IMR-90 (cell line): ENCODE measurements around the gene PTPN4. TPM values are rescaled to one million over a fixed set of nuclear protein-coding genes. Genes with fewer than 3 reads are reported as not detected.

Experiments
- ATAC-seq: fragments of 200-7000 bp; cut with Tn5 transposase; 2 replicates; pipeline ENCODE4 v1.9.1; 2020; ENCODE audit warnings: low read depth, mild to moderate bottlenecking, moderate library complexity
- BruUV-seq: library from RNA; stranded (reverse); fragments of 400-500 nt; replicated peaks from 2 replicates; lab custom pipeline; 2021; lab: Mats Ljungman, UMichigan
- CTCF ChIA-PET: fragments of 300-600 bp; formaldehyde crosslinking; extraction: SDS; loops from one replicate; lab custom pipeline; 2021; ENCODE audit warnings: antibody characterized with exemption; lab: Yijun Ruan, JAX
- POLR2A ChIA-PET: fragments of 300-600 bp; sonication (Branson Sonifier 250); formaldehyde crosslinking; loops from one replicate; lab custom pipeline; 2022; ENCODE audit warnings: antibody characterized with exemption; ENCODE audit not compliant: unreplicated experiment; lab: Charles Lee
- DNase-seq: peaks from one replicate; pipeline ENCODE4 v3.0.0; 2013
- H2AFZ ChIP-seq: replicated peaks from 2 replicates; pipeline ENCODE3; 2013; ENCODE audit warnings: low read length, mild to moderate bottlenecking; ENCODE audit not compliant: poor library complexity
- H2AK5ac ChIP-seq: 2 replicates; pipeline ENCODE4 v1.6.1; 2013; ENCODE audit warnings: low read depth, low read length, inconsistent platforms
- H2AK9ac ChIP-seq: replicated peaks from 2 replicates; pipeline ENCODE3; 2013; ENCODE audit warnings: mild to moderate bottlenecking, low read depth, low read length, moderate library complexity; ENCODE audit not compliant: poor library complexity
- H2BK120ac ChIP-seq: 2 replicates; pipeline ENCODE4 v1.6.1; 2013; ENCODE audit warnings: low read depth, low read length, inconsistent platforms
- H2BK15ac ChIP-seq: 3 replicates; pipeline ENCODE4 v1.6.1; 2013; ENCODE audit warnings: low read depth, low read length, inconsistent platforms
- H2BK20ac ChIP-seq: 2 replicates; pipeline ENCODE4 v1.6.1; 2013; ENCODE audit warnings: low read depth, mild to moderate bottlenecking, inconsistent platforms, low read length, moderate library complexity
- H2BK5ac ChIP-seq: 2 replicates; pipeline ENCODE4 v1.6.1; 2013; ENCODE audit warnings: mild to moderate bottlenecking, low read depth, low read length, inconsistent platforms; ENCODE audit not compliant: poor library complexity, severe bottlenecking
- H3K14ac ChIP-seq: replicated peaks from 2 replicates; pipeline ENCODE4 v1.6.1; 2013; ENCODE audit warnings: low read depth, low read length, inconsistent platforms
- H3K18ac ChIP-seq: 2 replicates; pipeline ENCODE4 v1.6.1; 2013; ENCODE audit warnings: low read depth, low read length, control low read depth
- H3K23ac ChIP-seq: 2 replicates; pipeline ENCODE4 v1.6.1; 2013; ENCODE audit warnings: low read depth, low read length, inconsistent platforms
- H3K27ac ChIP-seq: 2 replicates; pipeline ENCODE4 v1.5.1; 2013; ENCODE audit warnings: mild to moderate bottlenecking, control low read depth, low read length; ENCODE audit not compliant: insufficient read depth
- H3K27me3 ChIP-seq: 2 replicates; pipeline ENCODE4 v1.6.1; 2013; ENCODE audit warnings: low read length; ENCODE audit not compliant: control insufficient read depth, insufficient read depth
- H3K36me3 ChIP-seq: 2 replicates; pipeline ENCODE4 v1.6.1; 2013; ENCODE audit warnings: low read length, mixed read lengths; ENCODE audit not compliant: control insufficient read depth, insufficient read depth
- H3K4ac ChIP-seq: 2 replicates; pipeline ENCODE4 v1.6.1; 2013; ENCODE audit warnings: low read depth, low read length, inconsistent platforms
- H3K4me1 ChIP-seq: 2 replicates; pipeline ENCODE4 v1.6.1; 2013; ENCODE audit warnings: low read length, mixed read lengths; ENCODE audit not compliant: control insufficient read depth, insufficient read depth
- H3K4me2 ChIP-seq: 2 replicates; pipeline ENCODE4 v1.6.1; 2013; ENCODE audit warnings: low read depth, mild to moderate bottlenecking, control low read depth, low read length, moderate library complexity
- H3K4me3 ChIP-seq: 2 replicates; pipeline ENCODE4 v1.5.1; 2013; ENCODE audit warnings: low read depth, mild to moderate bottlenecking, control low read depth, low read length, moderate library complexity; ENCODE audit not compliant: insufficient read depth
- H3K56ac ChIP-seq: 2 replicates; pipeline ENCODE4 v1.6.1; 2013; ENCODE audit warnings: low read length, inconsistent platforms; ENCODE audit not compliant: insufficient read depth; ENCODE audit errors: extremely low read depth
- H3K79me1 ChIP-seq, 2 experiments: 2 replicates each; pipeline ENCODE4 v1.6.1; 2013; ENCODE audit warnings: low read length in 2 of 2, inconsistent platforms in 1 of 2, low read depth in 1 of 2
- H3K9ac ChIP-seq: 2 replicates; pipeline ENCODE4 v1.6.1; 2013; ENCODE audit warnings: low read depth, low read length, control low read depth
- H3K9me1 ChIP-seq: 2 replicates; pipeline ENCODE4 v1.6.1; 2013; ENCODE audit warnings: low read length, inconsistent platforms; ENCODE audit not compliant: insufficient read depth
- H3K9me3 ChIP-seq: 2 replicates; pipeline ENCODE4 v1.6.1; 2013; ENCODE audit warnings: low read length; ENCODE audit not compliant: control insufficient read depth, insufficient read depth
- H4K20me1 ChIP-seq: 2 replicates; pipeline ENCODE4 v1.6.1; 2013; ENCODE audit warnings: low read length, inconsistent platforms; ENCODE audit not compliant: insufficient read depth
- H4K5ac ChIP-seq: 2 replicates; pipeline ENCODE4 v1.6.1; 2013; ENCODE audit warnings: mild to moderate bottlenecking, low read depth, low read length, control low read depth
- H4K8ac ChIP-seq, 2 experiments: 2 replicates each; pipeline ENCODE4 v1.6.1; 2013; ENCODE audit warnings: low read depth in 2 of 2, low read length in 2 of 2, control low read depth in 1 of 2, inconsistent platforms in 1 of 2
- H4K91ac ChIP-seq: 2 replicates; pipeline ENCODE4 v1.6.1; 2013; ENCODE audit warnings: low read depth, low read length, inconsistent platforms; ENCODE audit not compliant: insufficient read depth
- BHLHE40 ChIP-seq: fragments of 150-350 bp; IDR thresholded peaks from 2 replicates; pipeline ENCODE4 v1.6.1; 2016; ENCODE audit warnings: mild to moderate bottlenecking, low read depth, low read length
- CEBPB ChIP-seq: IDR thresholded peaks from 2 replicates; pipeline ENCODE4 v1.6.1; 2012; ENCODE audit warnings: low read depth, low read length, improper control_type of control experiment
- CHD1 ChIP-seq: IDR thresholded peaks from 2 replicates; pipeline ENCODE4 v1.6.1; 2012; ENCODE audit warnings: low read depth, low read length, improper control_type of control experiment
- FOS ChIP-seq: fragments of 150-350 bp; IDR thresholded peaks from 2 replicates; pipeline ENCODE4 v1.6.1; 2016; ENCODE audit warnings: low read depth, low read length
- MAFK ChIP-seq: IDR thresholded peaks from 2 replicates; pipeline ENCODE4 v1.6.1; 2012; ENCODE audit warnings: low read depth, low read length, improper control_type of control experiment
- MAZ ChIP-seq: IDR thresholded peaks from 2 replicates; pipeline ENCODE4 v1.6.1; 2012; ENCODE audit warnings: low read depth, mild to moderate bottlenecking, low read length, improper control_type of control experiment, moderate library complexity, borderline replicate concordance
- MXI1 ChIP-seq: IDR thresholded peaks from 2 replicates; pipeline ENCODE4 v1.6.1; 2012; ENCODE audit warnings: low read depth, mild to moderate bottlenecking, low read length, moderate library complexity, borderline replicate concordance
- NFE2L2 ChIP-seq: fragments of 150-350 bp; IDR thresholded peaks from 2 replicates; pipeline ENCODE4 v1.6.1; 2016; ENCODE audit warnings: low read depth, mild to moderate bottlenecking, low read length
- POLR2A ChIP-seq: IDR thresholded peaks from 2 replicates; pipeline ENCODE4 v1.6.1; 2012; ENCODE audit warnings: mild to moderate bottlenecking, low read depth, low read length
- RAD21 ChIP-seq: IDR thresholded peaks from 2 replicates; pipeline ENCODE4 v1.6.1; 2012; ENCODE audit warnings: low read length, improper control_type of control experiment
- RCOR1 ChIP-seq: IDR thresholded peaks from 2 replicates; pipeline ENCODE4 v1.6.1; 2012; ENCODE audit warnings: mild to moderate bottlenecking, low read length, improper control_type of control experiment; ENCODE audit not compliant: insufficient replicate concordance
- RFX5 ChIP-seq: IDR thresholded peaks from 2 replicates; pipeline ENCODE4 v1.8.0; 2012; ENCODE audit warnings: low read depth, mild to moderate bottlenecking, low read length, moderate library complexity
- SMC3 ChIP-seq: fragments of 150-350 bp; IDR thresholded peaks from 2 replicates; pipeline ENCODE4 v1.6.1; 2016; ENCODE audit warnings: low read depth, mild to moderate bottlenecking, antibody characterized with exemption, low read length, moderate library complexity
- USF2 ChIP-seq: fragments of 150-350 bp; IDR thresholded peaks from 2 replicates; pipeline ENCODE4 v1.6.1; 2017; ENCODE audit warnings: mild to moderate bottlenecking, antibody characterized with exemption, low read length, low read depth
- WGBS, 2 experiments: methylation state at CpG; one replicate each; pipeline versions ENCODE4 v1.1.5 to v1.1.7; 2013; ENCODE audit warnings: missing lambda C conversion rate in 2 of 2; ENCODE audit not compliant: insufficient read length in 1 of 2; ENCODE audit errors: extremely low coverage in 2 of 2; 5-methylcytosine and 5-hydroxymethylcytosine counted together
- dilution Hi-C: fragments of 300-500 bp; cut with HindIII; formaldehyde crosslinking; loops from one replicate; pipeline ENCODE4 v1.14.3; 2018; ENCODE audit warnings: low sequenced_read_pairs; ENCODE audit not compliant: unreplicated experiment
- in situ Hi-C: fragments of 300-500 bp; cut with MboI; formaldehyde crosslinking; loops from 3 replicates; pipeline ENCODE4 v1.14.3; 2019; ENCODE audit warnings: low sequenced_read_pairs, inconsistent platforms, mixed read lengths
- intact Hi-C: fragments of 100-400 bp; cut with micrococcal nuclease; formaldehyde crosslinking; loops from 2 replicates; pipeline ENCODE4 v1.10.0; 2022
- polyA plus RNA-seq, 3 experiments: library from polyadenylated mRNA; depleted of rRNA; stranded (reverse); fragments of >200 nt; gene quantifications; 2 replicates each; pipeline ENCODE4 v1.2.3, GENCODE V29; 2012; ENCODE audit warnings: low replicate concordance in 1 of 3
- total RNA-seq: library from RNA; depleted of rRNA; stranded (reverse); fragments of >200 nt; gene quantifications from 2 replicates; pipeline ENCODE4 v1.2.3, GENCODE V29; 2012
- TF ChIP-seq, protein P1 (sequence below): conservative IDR thresholded peaks from 2 replicates; pipeline ENCODE4 v1.5.1; 2012; ENCODE audit warnings: mild to moderate bottlenecking, low read depth, low read length, improper control_type of control experiment
- TF ChIP-seq, protein P2 (sequence below): fragments of 150-350 bp; IDR thresholded peaks from 2 replicates; pipeline ENCODE4 v1.6.1; 2016; ENCODE audit warnings: low read depth, mild to moderate bottlenecking, low read length, moderate library complexity, borderline replicate concordance

The PTPN4 gene
- total and polyA plus RNA-seq, 2 of the 4 experiments (the other 2 are of a cell fraction) = 2.9 to 19.2 TPM

DNA sequence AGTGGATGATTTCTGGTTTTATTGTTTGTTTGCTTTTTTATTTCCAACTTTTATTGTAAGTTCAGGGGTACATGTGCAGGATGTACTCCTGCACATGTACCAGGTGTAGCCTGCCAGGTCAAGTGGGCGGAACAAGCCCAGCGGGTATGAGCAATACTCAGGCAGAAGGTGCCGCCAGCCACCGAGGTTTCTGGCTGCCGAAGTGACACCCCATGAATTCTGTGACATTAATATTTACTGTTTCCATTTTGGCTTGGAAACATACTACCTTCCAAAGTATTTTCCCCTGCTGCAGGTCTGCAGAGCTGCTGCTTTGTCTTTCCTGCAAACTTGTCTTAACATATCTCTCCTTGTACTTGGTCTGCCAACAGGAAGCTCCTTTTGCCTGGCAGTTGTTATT is 78.5 kb downstream of the PTPN4 start:
- no TSS peak for BruUV-seq
- dilution Hi-C loops = no loop called here
- H4K91ac ChIP-seq = no peak overlapping the region
- no peak overlapping the region for H2AK5ac ChIP-seq
- H3K4me1 ChIP-seq = 0 out of 2 replicates have a peak, but pooled peaks cover 2% of the 10 kb centered on the region
- H3K27me3 ChIP-seq = no peaks in the 10 kb centered on the region
- H4K5ac ChIP-seq = no peak overlapping the region
- H2AFZ ChIP-seq = no peak overlapping the region
- no peak overlapping the region for H3K27ac ChIP-seq
- H2BK120ac ChIP-seq = no peak overlapping the region
- H3K9me3 ChIP-seq = no peaks in the 10 kb centered on the region
- no peak overlapping the region for H3K23ac ChIP-seq
- no peak overlapping the region for H3K4me2 ChIP-seq
- H2BK5ac ChIP-seq = no peak overlapping the region
- POLR2A ChIA-PET = no interaction called here
- H3K4ac ChIP-seq = no peak overlapping the region
- intact Hi-C loops = no loop called here
- H4K20me1 ChIP-seq = no peaks in the 10 kb centered on the region
- H3K9me1 ChIP-seq = 0 out of 2 replicates have a peak, but pooled peaks cover 2% of the 10 kb centered on the region
- no peak overlapping the region for H4K8ac ChIP-seq
- H2BK15ac ChIP-seq = no peak overlapping the region
- no peak overlapping the region for H3K18ac ChIP-seq
- ATAC-seq (no peak; the same call in 1 of the 2 replicates), DNase-seq (no peak)
- 100% methylated on average over 2 of the region's 5 CpGs; no CpG with 5 or more reads in 1 of the 2 experiments for WGBS, 2 experiments
- no peak overlapping the region for H3K4me3 ChIP-seq
- TF ChIP-seq USF2 (no peak), BHLHE40 (no peak), FOS (no peak), MXI1 (no peak), SMC3 (no peak), CHD1 (no peak), RAD21 (no peak), NFE2L2 (no peak), RCOR1 (no peak), MAFK (no peak), RFX5 (no peak), CEBPB (no peak), POLR2A (no peak), MAZ (no peak)
- TF ChIP-seq, protein P1, sequence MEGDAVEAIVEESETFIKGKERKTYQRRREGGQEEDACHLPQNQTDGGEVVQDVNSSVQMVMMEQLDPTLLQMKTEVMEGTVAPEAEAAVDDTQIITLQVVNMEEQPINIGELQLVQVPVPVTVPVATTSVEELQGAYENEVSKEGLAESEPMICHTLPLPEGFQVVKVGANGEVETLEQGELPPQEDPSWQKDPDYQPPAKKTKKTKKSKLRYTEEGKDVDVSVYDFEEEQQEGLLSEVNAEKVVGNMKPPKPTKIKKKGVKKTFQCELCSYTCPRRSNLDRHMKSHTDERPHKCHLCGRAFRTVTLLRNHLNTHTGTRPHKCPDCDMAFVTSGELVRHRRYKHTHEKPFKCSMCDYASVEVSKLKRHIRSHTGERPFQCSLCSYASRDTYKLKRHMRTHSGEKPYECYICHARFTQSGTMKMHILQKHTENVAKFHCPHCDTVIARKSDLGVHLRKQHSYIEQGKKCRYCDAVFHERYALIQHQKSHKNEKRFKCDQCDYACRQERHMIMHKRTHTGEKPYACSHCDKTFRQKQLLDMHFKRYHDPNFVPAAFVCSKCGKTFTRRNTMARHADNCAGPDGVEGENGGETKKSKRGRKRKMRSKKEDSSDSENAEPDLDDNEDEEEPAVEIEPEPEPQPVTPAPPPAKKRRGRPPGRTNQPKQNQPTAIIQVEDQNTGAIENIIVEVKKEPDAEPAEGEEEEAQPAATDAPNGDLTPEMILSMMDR = no peak
- TF ChIP-seq, protein P2, sequence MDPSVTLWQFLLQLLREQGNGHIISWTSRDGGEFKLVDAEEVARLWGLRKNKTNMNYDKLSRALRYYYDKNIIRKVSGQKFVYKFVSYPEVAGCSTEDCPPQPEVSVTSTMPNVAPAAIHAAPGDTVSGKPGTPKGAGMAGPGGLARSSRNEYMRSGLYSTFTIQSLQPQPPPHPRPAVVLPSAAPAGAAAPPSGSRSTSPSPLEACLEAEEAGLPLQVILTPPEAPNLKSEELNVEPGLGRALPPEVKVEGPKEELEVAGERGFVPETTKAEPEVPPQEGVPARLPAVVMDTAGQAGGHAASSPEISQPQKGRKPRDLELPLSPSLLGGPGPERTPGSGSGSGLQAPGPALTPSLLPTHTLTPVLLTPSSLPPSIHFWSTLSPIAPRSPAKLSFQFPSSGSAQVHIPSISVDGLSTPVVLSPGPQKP = no peak
- CTCF ChIA-PET = interaction anchor here (1.3 kb wide), 1 partner anchor 9 kb away, joined by 3 read pairs; no protein-coding TSS in a partner anchor
- H3K9ac ChIP-seq = no peak overlapping the region
- H3K14ac ChIP-seq = no peak overlapping the region
- no peak overlapping the region for H3K56ac ChIP-seq
- no peak overlapping the region for H2BK20ac ChIP-seq
- no peak overlapping the region for H2AK9ac ChIP-seq
- no peaks in the 10 kb centered on the region for H3K36me3 ChIP-seq
- H3K79me1 ChIP-seq = peaks cover 0 to 4% of the 10 kb centered on the region in 2 experiments; a peak in 2 of 4 replicates
- in situ Hi-C loops = no loop called here
